ENCODE results near the gene PARVA.

GRCh38 chr11:12469451-12469850, 92.1 kb downstream of the PARVA start:
- TF ChIP-seq POLR2A (IDR thresholded peaks at IDR 0.05) (no peak), CTCF (IDR thresholded peaks at IDR 0.05) (no peak)
